ENCODE measurements around the gene CARM1. TPM values are rescaled to one million over a fixed set of nuclear protein-coding genes. Genes with fewer than 3 reads are reported as not detected.
"Not testable (repeated sequence)": the region's sequence is repeated elsewhere in the genome, so short reads cannot be mapped to it uniquely, and the experiment has no call there.

Gene CARM1
- total RNA-seq, 2 donors from 2014 or later, result 18.5 to 21.2 TPM

DNA sequence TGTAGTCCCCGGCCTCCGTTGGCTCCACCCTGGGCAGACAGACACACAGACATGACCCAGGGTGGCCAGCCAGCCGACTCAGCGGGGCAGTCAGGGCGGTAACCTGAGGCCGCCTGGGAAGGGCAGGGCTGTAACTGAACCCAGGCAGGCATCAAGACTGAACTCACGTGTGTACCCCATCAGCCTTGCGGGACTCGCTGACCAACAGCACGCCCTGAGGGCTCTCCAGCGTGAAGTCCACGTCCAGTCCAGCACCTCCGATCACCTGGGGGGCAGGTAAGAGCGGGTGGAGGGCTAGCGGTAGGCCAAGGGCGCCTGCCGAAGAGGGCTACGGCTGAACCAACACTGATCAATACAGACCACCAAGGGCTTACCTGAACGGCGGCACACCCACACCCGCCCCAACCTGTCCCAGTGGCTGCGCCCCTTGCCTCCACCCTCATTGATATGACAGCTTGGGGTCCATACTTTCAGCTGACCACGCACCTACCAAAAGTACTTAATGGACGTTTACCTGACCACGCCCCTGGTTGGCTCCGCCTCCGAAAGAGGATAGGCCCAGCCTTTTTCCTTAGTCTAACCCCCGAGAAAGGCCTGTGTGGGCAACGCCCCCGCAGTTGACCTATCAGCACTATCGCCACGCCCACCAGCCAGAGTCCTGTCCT lies 36.1 kb upstream of the CARM1 start:
- DNase-seq (ENCODE audit: low spot score), result no peak
- peaks cover 0 to 7% of the 10 kb centered on the region in 2 donors for H3K4me1 ChIP-seq (ENCODE audit: control insufficient read depth in 1 of 2, low read depth in 2 of 2)
- TF ChIP-seq, protein P1, sequence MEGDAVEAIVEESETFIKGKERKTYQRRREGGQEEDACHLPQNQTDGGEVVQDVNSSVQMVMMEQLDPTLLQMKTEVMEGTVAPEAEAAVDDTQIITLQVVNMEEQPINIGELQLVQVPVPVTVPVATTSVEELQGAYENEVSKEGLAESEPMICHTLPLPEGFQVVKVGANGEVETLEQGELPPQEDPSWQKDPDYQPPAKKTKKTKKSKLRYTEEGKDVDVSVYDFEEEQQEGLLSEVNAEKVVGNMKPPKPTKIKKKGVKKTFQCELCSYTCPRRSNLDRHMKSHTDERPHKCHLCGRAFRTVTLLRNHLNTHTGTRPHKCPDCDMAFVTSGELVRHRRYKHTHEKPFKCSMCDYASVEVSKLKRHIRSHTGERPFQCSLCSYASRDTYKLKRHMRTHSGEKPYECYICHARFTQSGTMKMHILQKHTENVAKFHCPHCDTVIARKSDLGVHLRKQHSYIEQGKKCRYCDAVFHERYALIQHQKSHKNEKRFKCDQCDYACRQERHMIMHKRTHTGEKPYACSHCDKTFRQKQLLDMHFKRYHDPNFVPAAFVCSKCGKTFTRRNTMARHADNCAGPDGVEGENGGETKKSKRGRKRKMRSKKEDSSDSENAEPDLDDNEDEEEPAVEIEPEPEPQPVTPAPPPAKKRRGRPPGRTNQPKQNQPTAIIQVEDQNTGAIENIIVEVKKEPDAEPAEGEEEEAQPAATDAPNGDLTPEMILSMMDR (IDR thresholded peaks at IDR 0.05), result no peak
- ATAC-seq (ENCODE audit: insufficient number of reproducible peaks, low FRiP score, low read depth), result no peak
- no peaks in the 10 kb centered on the region for H3K9me3 ChIP-seq
- no peaks in the 10 kb centered on the region for H3K27me3 ChIP-seq (replicated peaks; ENCODE audit: insufficient read depth)
- H3K4me3 ChIP-seq, result peak overlapping the region; percentile 93
- H3K36me3 ChIP-seq, result peaks cover 3% of the 10 kb centered on the region
- peak overlapping the region; percentile 99 for H3K27ac ChIP-seq

DNA sequence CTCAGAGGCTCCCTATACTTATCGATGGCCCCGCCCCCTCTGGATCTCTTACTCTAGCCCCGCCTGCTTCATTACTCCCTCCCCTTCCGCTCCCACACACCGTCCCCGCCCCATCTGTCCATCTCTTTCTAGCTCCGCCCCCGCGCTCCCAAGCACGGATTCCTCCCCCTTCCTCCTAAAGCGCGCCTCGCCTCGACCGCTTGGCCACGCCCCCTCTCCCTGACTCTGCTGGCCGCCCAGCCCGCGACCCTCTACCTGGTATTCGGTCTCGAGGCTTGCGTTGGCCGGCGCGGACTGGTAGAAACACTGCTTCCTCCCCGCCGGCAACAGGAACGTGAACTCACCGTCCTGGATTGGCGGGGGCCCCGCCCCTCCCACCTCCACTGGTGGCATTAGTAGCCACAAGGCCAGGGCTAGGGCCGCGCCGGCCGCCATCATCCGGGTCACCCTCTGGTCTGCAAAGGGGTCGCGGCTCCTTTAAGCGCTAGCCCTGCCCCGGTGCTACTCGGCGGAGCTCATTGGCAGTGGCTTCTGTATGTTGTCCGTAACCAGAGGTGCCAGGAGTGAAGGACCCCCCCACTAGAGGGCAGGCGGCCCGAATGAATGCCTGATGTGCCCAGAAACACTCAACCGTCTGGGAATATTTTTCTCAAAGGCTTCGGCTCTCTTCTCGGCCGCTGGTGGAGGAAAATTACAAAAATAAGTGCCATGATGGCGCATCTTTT lies 35.4 kb upstream of the CARM1 start, which contains the start of gene TMED1:
TMED1 (minus strand) TSS at position 459 of the 725 bp plus-strand sequence; CDS start at position 438, 21 bp downstream.
- ATAC-seq (ENCODE audit: insufficient number of reproducible peaks, low FRiP score, low read depth) (peak; percentile 93), DNase-seq (ENCODE audit: low spot score) (peak; percentile 100)
- peaks cover 2% of the 10 kb centered on the region for H3K36me3 ChIP-seq
- peaks cover 0 to 7% of the 10 kb centered on the region in 2 donors for H3K4me1 ChIP-seq (ENCODE audit: control insufficient read depth in 1 of 2, low read depth in 2 of 2)
- H3K27ac ChIP-seq, result peak within 1 kb of the TSS; percentile 99
- H3K9me3 ChIP-seq, result no peaks in the 10 kb centered on the region
- H3K27me3 ChIP-seq (replicated peaks; ENCODE audit: insufficient read depth), result no peaks in the 10 kb centered on the region
- H3K4me3 ChIP-seq, result peak within 1 kb of the TSS; percentile 93
- TF ChIP-seq, protein P1 (IDR thresholded peaks at IDR 0.05), result peak; percentile 42

DNA sequence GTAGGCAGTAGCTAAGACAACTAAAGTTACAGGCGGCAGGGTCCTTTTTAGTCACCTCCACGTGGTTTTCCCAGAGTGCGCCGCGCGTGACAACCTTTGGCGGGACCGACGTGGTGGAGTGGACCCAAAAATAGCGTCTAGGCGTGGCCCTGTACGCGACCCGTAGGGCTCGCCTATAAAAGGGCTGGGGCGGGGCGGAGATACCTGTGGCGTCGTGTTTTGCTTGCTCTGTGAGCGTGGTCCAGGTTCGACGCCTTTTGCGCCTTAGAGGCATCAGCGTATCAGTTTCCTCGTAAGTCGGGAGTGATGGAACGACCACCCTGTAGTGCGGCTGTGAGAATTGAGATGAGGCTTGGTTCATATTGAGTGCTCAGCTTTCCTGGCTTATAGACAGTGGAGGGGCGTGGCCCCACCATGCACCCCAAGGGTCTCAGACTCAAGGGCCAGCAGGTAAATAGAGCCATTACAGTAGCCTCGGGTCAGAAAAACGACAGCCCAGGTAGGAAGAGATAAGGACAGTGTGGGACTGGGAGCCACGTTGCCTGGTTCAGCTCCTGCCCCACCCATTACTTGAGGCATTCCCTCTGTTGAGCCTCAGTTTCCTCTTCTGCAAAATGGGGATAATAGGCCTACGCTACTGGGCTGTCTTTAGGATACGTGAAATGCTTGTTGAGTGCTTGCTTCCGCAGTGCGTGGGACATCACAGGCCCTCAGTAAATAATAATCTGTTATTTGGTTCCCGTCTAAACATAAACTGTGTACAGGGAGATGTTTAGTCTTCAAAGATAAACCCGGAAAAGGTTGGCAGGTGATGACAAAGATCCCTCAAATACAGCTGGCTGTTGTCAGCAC lies 34.6 kb upstream of the CARM1 start:
- no peaks in the 10 kb centered on the region for H3K36me3 ChIP-seq
- no peaks in the 10 kb centered on the region for H3K27me3 ChIP-seq (replicated peaks; ENCODE audit: insufficient read depth)
- ATAC-seq (ENCODE audit: insufficient number of reproducible peaks, low FRiP score, low read depth), result peak; percentile 7
- peak overlapping the region; percentile 93 for H3K4me3 ChIP-seq
- DNase-seq (ENCODE audit: low spot score), result peak; percentile 54
- TF ChIP-seq, protein P1 (IDR thresholded peaks at IDR 0.05), result no peak
- peak overlapping the region; percentile 99 for H3K27ac ChIP-seq
- no peaks in the 10 kb centered on the region for H3K9me3 ChIP-seq
- H3K4me1 ChIP-seq (ENCODE audit: control insufficient read depth in 1 of 2, low read depth in 2 of 2), result peaks cover 0 to 7% of the 10 kb centered on the region in 2 donors

DNA sequence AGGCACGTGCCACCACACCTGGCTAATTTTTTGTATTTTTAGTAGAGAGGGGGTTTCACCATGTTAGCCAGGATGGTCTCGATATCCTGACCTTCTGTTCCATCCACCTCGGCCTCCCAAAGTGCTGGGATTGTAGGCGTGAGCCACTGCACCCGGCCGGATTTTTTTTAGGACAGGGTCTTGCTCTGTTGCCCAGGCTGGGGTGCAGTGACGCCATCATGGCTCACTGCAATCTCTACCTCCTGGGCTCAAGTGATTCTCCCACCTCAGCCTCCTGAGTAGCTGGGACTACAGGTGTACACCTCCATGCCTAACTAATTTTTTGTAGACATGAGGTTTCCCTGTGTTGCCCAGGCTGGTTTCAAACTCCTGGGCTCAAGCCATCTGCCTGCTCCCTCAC lies 33.7 kb upstream of the CARM1 start:
- H3K4me3 ChIP-seq; H3K27me3 ChIP-seq (replicated peaks; ENCODE audit: insufficient read depth); DNase-seq (ENCODE audit: low spot score); H3K4me1 ChIP-seq (ENCODE audit: control insufficient read depth in 1 of 2, low read depth in 2 of 2); H3K9me3 ChIP-seq; ATAC-seq (ENCODE audit: insufficient number of reproducible peaks, low FRiP score, low read depth); H3K36me3 ChIP-seq; H3K27ac ChIP-seq: not testable (repeated sequence)

DNA sequence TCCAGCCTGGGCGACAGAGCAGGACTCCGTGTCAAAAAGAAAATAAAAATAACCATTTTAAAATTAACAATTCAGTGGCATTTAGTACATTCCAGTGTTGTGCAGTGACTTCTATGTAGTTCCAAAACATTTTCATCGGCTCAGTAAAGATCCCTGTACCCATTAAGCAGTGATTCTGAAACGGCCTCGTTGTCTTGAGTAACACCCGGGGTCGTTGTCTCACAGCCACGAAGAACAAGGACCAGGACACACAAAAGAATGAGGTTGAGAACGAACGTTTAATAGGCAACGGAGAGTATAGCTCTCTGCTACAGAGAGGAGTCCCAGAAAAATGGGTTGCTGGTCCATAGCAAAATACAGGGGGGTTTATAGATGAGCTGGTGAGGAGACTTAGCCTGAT lies 33.0 kb upstream of the CARM1 start:
- H3K4me3 ChIP-seq, result no peak overlapping the region
- ATAC-seq (ENCODE audit: insufficient number of reproducible peaks, low FRiP score, low read depth) (no peak), DNase-seq (ENCODE audit: low spot score) (no peak)
- H3K4me1 ChIP-seq (ENCODE audit: control insufficient read depth in 1 of 2, low read depth in 2 of 2), result peaks cover 0 to 7% of the 10 kb centered on the region in 2 donors
- no peaks in the 10 kb centered on the region for H3K36me3 ChIP-seq
- TF ChIP-seq, protein P1 (IDR thresholded peaks at IDR 0.05), result no peak
- no peaks in the 10 kb centered on the region for H3K27me3 ChIP-seq (replicated peaks; ENCODE audit: insufficient read depth)
- H3K9me3 ChIP-seq, result no peaks in the 10 kb centered on the region
- no peak overlapping the region for H3K27ac ChIP-seq

Data from thoracic aorta (tissue), 2 donors.